ENCODE data around the gene ZSCAN30. TPM values are rescaled to one million over a fixed set of nuclear protein-coding genes. Genes with fewer than 3 reads are reported as not detected.
A peak's percentile ranks its signal among the peaks of the same experiment; 100 is the strongest.

Gene ZSCAN30
- total and polyA plus RNA-seq, 9 of the 15 experiments (the other 6 are each of a cell fraction or from before 2014, with no cell fraction given), result 4.6 to 13.6 (median 10.8) TPM

DNA sequence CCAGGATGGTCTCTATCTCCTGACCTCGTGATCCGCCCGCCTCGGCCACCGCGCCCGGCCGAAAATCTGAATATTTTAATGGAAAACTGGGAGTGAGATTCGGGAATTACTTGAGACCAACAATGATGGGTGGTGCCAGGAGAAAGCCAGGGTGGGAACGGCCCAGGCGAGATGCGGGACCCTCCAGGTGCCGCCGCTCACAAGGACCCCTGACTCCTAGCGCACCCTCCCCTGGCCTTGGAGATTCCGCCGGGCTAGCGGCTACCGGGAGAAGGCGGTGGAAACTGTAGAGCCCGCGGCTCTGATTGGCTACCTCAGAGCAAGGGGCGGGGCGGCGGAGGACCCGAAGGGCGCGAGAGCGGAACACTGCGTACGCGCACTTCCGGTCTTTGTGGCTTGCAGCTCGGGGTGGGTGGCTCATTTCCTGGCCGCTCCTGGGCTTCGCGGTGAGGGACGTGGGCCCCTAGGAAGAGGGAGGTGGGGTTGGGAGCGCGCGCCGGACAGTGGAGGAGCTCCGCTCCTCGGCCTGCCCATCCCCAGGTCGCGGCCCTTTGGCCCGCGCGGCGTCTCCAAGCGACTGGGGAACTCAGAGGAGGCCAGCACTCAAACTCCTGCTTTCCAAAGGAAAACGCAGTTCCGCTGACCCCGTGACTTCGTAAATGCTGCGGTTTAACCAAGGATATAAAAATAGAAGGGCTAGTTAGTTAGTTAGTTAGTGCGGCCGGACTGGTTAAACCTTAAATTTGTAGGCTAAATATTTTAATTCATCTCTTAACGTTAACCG lies 49.2 kb downstream of the ZSCAN30 start, which contains the start of gene ZNF397 (continued):
- TF ChIP-seq, protein P1, sequence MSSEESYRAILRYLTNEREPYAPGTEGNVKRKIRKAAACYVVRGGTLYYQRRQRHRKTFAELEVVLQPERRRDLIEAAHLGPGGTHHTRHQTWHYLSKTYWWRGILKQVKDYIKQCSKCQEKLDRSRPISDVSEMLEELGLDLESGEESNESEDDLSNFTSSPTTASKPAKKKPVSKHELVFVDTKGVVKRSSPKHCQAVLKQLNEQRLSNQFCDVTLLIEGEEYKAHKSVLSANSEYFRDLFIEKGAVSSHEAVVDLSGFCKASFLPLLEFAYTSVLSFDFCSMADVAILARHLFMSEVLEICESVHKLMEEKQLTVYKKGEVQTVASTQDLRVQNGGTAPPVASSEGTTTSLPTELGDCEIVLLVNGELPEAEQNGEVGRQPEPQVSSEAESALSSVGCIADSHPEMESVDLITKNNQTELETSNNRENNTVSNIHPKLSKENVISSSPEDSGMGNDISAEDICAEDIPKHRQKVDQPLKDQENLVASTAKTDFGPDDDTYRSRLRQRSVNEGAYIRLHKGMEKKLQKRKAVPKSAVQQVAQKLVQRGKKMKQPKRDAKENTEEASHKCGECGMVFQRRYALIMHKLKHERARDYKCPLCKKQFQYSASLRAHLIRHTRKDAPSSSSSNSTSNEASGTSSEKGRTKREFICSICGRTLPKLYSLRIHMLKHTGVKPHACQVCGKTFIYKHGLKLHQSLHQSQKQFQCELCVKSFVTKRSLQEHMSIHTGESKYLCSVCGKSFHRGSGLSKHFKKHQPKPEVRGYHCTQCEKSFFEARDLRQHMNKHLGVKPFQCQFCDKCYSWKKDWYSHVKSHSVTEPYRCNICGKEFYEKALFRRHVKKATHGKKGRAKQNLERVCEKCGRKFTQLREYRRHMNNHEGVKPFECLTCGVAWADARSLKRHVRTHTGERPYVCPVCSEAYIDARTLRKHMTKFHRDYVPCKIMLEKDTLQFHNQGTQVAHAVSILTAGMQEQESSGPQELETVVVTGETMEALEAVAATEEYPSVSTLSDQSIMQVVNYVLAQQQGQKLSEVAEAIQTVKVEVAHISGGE (CRISPR knock-in tag; IDR thresholded peaks at IDR 0.05), result peak in 2 of 3 experiments; percentile 82 to 96; a peak in 4 of 6 replicates
- TF ChIP-seq TBL1XR1 (IDR thresholded peaks at IDR 0.05; ENCODE audit: low read length in 2 of 2) (peak in 1 of 2 experiments; percentile 26; a peak in 1 of 4 replicates), SREBF2 (CRISPR knock-in tag; IDR thresholded peaks at IDR 0.05) (0 out of 2 replicates have a peak, but pooled peaks have one; percentile 36), TAF9B (IDR thresholded peaks at IDR 0.05; ENCODE audit: partially characterized antibody) (peak; percentile 89), RAD51 (IDR thresholded peaks at IDR 0.05; ENCODE audit: borderline replicate concordance, low read depth) (peak; percentile 7; the same call in 1 of the 2 replicates), SRF (CRISPR knock-in tag; IDR thresholded peaks at IDR 0.05) (peak in 1 of 2 experiments; percentile 40; a peak in 1 of 4 replicates), SP1 (CRISPR knock-in tag; IDR thresholded peaks at IDR 0.05) (peak; percentile 89), ZNF830 (CRISPR knock-in tag; IDR thresholded peaks at IDR 0.05) (peak; percentile 88), THRB (CRISPR knock-in tag; conservative IDR thresholded peaks at IDR 0.05) (peak; percentile 81; the same call in 1 of the 2 replicates), ESRRA (IDR thresholded peaks at IDR 0.05; ENCODE audit: borderline replicate concordance, low read depth) (peak; percentile 87; the same call in 1 of the 2 replicates), KDM4B (IDR thresholded peaks at IDR 0.05; ENCODE audit: borderline replicate concordance in 2 of 2, low read depth in 1 of 2) (peak in 1 of 2 experiments; percentile 79; a peak in 1 of 4 replicates), HINFP (tag; conservative IDR thresholded peaks at IDR 0.05; ENCODE audit: low read depth) (peak; percentile 65)
- TF ChIP-seq, protein P2, sequence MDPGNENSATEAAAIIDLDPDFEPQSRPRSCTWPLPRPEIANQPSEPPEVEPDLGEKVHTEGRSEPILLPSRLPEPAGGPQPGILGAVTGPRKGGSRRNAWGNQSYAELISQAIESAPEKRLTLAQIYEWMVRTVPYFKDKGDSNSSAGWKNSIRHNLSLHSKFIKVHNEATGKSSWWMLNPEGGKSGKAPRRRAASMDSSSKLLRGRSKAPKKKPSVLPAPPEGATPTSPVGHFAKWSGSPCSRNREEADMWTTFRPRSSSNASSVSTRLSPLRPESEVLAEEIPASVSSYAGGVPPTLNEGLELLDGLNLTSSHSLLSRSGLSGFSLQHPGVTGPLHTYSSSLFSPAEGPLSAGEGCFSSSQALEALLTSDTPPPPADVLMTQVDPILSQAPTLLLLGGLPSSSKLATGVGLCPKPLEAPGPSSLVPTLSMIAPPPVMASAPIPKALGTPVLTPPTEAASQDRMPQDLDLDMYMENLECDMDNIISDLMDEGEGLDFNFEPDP (CRISPR knock-in tag; IDR thresholded peaks at IDR 0.05), result peak; percentile 79; the same call in 1 of the 2 replicates
- TF ChIP-seq, protein P3, sequence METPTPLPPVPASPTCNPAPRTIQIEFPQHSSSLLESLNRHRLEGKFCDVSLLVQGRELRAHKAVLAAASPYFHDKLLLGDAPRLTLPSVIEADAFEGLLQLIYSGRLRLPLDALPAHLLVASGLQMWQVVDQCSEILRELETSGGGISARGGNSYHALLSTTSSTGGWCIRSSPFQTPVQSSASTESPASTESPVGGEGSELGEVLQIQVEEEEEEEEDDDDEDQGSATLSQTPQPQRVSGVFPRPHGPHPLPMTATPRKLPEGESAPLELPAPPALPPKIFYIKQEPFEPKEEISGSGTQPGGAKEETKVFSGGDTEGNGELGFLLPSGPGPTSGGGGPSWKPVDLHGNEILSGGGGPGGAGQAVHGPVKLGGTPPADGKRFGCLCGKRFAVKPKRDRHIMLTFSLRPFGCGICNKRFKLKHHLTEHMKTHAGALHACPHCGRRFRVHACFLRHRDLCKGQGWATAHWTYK (CRISPR knock-in tag; IDR thresholded peaks at IDR 0.05), result peak; percentile 42; the same call in 1 of the 2 replicates

Measured in K562 (cell line).